ENCODE results near the gene CCHCR1.

Gene CCHCR1

DNA sequence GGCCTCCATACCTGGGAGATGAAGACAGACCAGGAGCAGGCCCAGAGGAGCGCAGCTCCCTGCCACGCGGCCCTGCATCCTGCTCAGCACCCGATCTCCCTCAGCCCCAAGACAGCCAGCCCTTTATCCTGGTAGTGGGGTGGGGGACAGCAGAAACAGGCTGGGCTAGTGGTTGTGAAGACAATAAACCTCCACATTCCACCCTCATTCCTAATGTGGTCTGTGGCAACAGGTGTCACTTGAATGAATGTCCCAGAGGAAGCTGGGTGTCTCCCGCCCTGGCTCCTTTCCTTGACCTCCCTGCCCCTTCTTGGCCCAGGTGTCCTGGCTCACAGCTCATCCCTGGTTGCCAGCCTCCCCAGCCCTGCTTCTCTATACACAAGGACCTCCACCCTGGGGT lies 45.1 kb downstream of the CCHCR1 start, which contains the start of gene C6orf15:
Gene C6orf15 (minus strand): TSS at position 98 of the 400 bp plus-strand sequence. CDS start 20 bp downstream, at position 78.
- no peak for DNase-seq (ENCODE audit: low read depth in 2 of 3, low spot score in 2 of 3)

- no peak for DNase-seq (ENCODE audit: low read depth in 2 of 3, low spot score in 2 of 3)
Measured at GRCh38 chr6:31111712-31112111, 45.9 kb downstream of the CCHCR1 start.

DNA sequence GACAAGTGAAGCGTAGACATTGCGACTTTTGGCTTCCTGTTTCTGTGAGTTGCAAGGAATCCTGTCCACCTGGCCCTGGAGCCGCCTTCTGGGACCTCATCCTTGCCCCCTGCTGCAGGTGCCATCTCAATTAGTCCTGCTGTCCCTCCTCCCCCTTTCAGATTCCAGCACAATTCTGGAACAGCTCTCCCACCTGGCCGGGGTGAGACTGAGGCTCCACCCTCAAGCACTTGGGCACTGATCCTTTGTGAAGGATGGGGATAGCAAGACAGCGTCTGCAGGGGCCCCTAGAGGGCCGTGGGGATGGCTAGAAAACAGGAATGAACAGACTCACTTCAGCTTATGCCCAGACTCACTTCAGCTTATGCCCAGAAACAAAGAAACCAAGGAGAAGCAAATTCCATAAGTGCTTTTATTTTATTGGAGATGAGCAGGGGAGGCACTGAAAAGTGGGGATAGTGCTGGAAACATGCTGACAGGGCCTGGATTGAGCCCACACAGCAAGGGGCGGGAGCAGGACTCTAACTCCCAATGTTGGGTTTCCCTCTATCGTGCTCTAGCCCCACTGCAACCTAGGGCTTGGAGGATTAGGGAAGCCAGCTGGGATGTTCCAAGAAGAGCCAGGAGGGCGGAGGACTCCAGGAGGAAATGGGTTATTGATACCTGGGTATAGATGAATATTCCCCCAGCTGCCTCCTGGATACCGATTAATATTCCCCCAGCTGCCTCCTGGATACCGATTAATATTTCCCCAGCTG lies 46.6 kb downstream of the CCHCR1 start:
- DNase-seq (ENCODE audit: low read depth in 2 of 3, low spot score in 2 of 3) = no peak

- no peak for DNase-seq (ENCODE audit: low read depth in 2 of 3, low spot score in 2 of 3)
Measured at GRCh38 chr6:31107052-31107451, 50.5 kb downstream of the CCHCR1 start.

- DNase-seq (ENCODE audit: low read depth in 2 of 3, low spot score in 2 of 3) = no peak
Measured at GRCh38 chr6:31103136-31103535, 54.5 kb downstream of the CCHCR1 start.

- DNase-seq (ENCODE audit: low read depth in 2 of 3, low spot score in 2 of 3) = no peak
Measured at GRCh38 chr6:31098449-31098938, 59.1 kb downstream of the CCHCR1 start.

DNA sequence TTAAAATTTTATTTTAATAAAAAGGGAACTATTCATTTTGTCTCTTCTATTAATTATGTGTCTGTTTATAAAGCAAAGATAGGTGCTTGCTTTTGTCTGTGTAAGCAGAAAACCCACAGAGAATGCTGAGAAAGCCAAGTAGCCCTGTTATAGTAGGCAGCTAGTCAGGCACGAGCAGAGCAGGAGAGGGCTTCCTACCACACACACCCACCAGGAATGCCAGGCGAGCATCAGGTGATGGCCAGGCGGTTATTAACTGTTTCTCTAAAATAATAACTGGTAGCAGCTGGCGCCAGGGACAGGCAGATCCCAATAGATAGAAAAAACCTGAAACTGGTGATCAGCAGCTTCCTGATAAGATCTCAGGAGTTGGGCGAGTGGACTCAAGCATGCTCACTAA lies 60.9 kb downstream of the CCHCR1 start:
- no peak for DNase-seq (ENCODE audit: low read depth in 2 of 3, low spot score in 2 of 3)

- no peak for DNase-seq (ENCODE audit: low read depth in 2 of 3, low spot score in 2 of 3)
Measured at GRCh38 chr6:31096215-31096614, 61.4 kb downstream of the CCHCR1 start.

DNA sequence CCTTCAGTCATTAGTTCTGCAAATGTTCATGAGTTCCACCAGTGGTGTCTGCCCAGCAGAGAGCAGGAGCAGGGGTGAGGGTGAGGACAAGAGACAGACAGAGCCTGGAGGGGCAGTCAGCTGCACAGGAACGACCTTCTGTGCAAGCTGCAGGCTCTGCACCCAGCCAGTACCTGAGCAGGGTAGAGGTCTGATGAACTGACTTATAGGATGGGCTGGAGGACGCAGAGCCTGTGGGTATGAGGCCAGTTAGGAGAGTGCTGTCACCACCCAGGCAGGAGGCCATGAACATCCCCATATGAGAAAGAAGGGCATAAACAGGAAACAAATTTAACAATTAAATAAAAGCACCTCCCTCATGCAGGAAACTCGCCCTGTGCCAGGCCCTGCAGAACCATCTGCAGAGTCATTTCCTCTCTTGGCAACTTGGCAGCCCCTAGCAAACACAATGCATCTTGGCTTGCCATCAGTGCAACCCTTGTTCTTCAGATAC lies 63.2 kb downstream of the CCHCR1 start:
- DNase-seq (ENCODE audit: low read depth in 2 of 3, low spot score in 2 of 3) = no peak

DNA sequence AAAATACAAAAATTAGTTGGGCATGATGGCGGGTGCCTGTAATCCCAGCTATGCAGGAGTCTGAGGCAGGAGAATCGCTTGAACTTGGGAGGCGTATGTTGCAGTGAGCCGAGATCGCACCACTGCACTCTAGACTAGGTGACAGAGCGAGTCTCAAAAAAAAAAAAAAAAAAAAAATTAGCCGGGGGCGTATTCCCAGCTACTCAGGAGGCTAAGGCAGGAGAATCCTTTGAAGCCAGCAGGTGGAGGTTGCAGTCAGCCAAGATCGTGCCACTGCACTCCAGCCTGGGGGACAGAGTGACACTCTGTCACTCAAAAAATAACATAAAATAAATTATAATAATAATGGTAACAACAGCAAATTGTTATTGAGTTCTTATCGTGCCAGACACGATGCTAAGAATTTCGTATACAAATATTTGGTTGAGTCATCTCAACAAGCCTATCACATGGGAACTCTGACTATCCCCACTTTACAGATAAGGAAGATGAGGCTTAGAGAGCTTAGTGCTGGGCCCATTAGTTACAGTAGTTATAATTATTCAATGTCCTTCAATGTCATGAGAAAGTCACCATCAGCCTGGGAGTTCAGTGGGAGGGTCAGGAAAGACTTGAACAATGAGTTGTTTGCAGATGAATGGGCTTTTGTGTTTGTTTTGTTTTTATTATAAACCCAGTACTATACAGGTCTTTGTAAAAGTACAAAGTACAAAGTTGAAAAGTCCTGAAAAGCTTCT lies 64.7 kb downstream of the CCHCR1 start:
- DNase-seq (ENCODE audit: low read depth in 2 of 3, low spot score in 2 of 3) = no peak
